ACC112 (cell line): ENCODE results near the gene SLC10A6.

Experiments
- H2AFZ ChIP-seq: fragments of 200-600 bp; sonication (generic); one replicate; pipeline ENCODE4 v1.6.0; 2017; ENCODE audit warnings: antibody characterized with exemption, low read length; ENCODE audit not compliant: unreplicated experiment
- H3K27ac ChIP-seq: fragments of 200-600 bp; sonication (generic); 2 replicates; pipeline ENCODE4 v1.5.1; 2014; ENCODE audit warnings: low read depth, mild to moderate bottlenecking, antibody characterized with exemption, low read length, moderate library complexity
- H3K27me3 ChIP-seq: fragments of 200-600 bp; sonication (generic); 2 replicates; pipeline ENCODE4 v1.6.1; 2014; ENCODE audit warnings: mild to moderate bottlenecking, antibody characterized with exemption, low read length, moderate library complexity, mixed read lengths; ENCODE audit not compliant: insufficient read depth
- H3K36me3 ChIP-seq: fragments of 200-600 bp; sonication (generic); 2 replicates; pipeline ENCODE4 v1.6.1; 2016; ENCODE audit warnings: mild to moderate bottlenecking, antibody characterized with exemption, low read length, moderate library complexity, mixed read lengths; ENCODE audit not compliant: insufficient read depth
- H3K4me1 ChIP-seq: fragments of 200-600 bp; sonication (generic); one replicate; pipeline ENCODE4 v1.6.1; 2016; ENCODE audit warnings: low read length, mixed read lengths; ENCODE audit not compliant: insufficient read depth, unreplicated experiment, control insufficient read depth
- H3K4me3 ChIP-seq: fragments of 200-600 bp; sonication (generic); 2 replicates; pipeline ENCODE4 v1.5.1; 2014; ENCODE audit warnings: mild to moderate bottlenecking, low read depth, low read length
- H3K79me2 ChIP-seq: fragments of 200-600 bp; sonication (generic); one replicate; pipeline ENCODE4 v1.6.0; 2016; ENCODE audit warnings: low read length; ENCODE audit not compliant: control insufficient read depth, unreplicated experiment, insufficient read depth

Gene SLC10A6

DNA sequence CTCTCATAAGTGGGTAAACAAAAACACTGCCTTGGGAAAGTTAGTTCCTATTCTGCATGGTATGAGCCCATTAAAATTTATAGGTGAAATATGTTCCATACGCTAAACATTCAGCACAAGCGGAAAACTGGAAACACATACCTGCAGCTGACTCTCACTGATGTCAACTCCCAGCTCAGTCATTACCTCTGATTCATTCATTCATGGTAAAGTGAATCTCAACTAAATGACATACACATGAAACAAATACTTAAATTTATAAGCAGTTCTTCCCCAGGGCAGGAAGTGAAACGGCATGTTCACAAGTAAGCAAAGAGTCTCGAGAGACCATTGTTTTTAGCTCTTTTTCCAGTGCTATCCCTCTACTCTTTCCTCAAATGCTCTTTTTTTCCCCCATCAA, 1.6 kb downstream of the SLC10A6 start:
- Histone ChIP-seq H3K4me3 (no peak overlapping the region), H2AFZ (no peak overlapping the region)

DNA sequence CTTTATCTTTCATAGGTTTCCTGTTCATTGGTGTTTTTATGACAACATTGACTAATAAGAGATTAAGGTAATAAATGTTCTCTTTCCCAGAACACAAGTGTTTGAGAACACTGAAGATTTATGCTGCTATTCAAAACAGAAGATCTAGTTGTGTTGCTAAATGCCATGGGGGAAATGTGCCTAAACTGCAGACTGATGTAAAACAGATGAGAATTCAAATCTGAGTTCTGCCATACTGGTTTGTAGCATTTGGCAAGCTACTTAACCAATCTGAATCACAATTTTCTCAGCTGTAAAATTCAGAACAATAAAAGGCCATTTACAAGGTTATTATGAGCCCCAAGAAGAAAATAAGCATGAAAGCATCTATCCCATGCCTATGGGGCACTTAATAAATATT, 2.3 kb downstream of the SLC10A6 start:
- Histone ChIP-seq H3K36me3 (no peaks in the 10 kb centered on the region), H3K27ac (no peak overlapping the region), H3K27me3 (peaks cover 8% of the 10 kb centered on the region; the same call in 1 of the 2 replicates), H3K4me1 (no peaks in the 10 kb centered on the region), H2AFZ (no peak overlapping the region), H3K79me2 (no peaks in the 10 kb centered on the region), H3K4me3 (no peak overlapping the region)

More for the DNA sequence above, 1.6 kb downstream of the SLC10A6 start:
- Histone ChIP-seq H3K27ac (no peak overlapping the region), H3K4me1 (no peaks in the 10 kb centered on the region), H3K36me3 (no peaks in the 10 kb centered on the region), H3K79me2 (no peaks in the 10 kb centered on the region), H3K27me3 (peaks cover 8% of the 10 kb centered on the region; the same call in 1 of the 2 replicates)

DNA sequence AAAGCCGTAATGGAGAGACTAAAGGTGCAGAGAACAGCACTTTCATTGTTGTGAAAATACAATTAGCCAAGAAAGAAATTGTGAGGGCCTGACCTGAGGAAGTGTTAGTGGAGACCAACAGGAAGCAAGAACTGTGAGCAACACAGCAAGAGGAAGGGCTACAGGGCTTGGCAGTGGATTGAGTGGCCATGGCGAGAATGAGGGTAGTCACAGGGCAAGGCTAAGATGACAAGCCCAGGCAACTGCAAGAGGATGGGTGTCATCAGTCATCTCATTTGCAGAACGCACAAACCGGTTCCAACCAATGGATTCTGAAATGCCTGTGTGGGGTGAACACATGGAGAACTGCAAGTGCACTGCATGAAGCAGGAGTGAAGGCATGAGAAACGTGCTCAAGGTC, 3.6 kb downstream of the SLC10A6 start:
- no peaks in the 10 kb centered on the region for H3K4me1 ChIP-seq
- H2AFZ ChIP-seq = no peak overlapping the region
- no peaks in the 10 kb centered on the region for H3K36me3 ChIP-seq
- no peaks in the 10 kb centered on the region for H3K79me2 ChIP-seq
- H3K4me3 ChIP-seq = no peak overlapping the region
- peaks cover 8% of the 10 kb centered on the region; the same call in 1 of the 2 replicates for H3K27me3 ChIP-seq
- H3K27ac ChIP-seq = no peak overlapping the region

DNA sequence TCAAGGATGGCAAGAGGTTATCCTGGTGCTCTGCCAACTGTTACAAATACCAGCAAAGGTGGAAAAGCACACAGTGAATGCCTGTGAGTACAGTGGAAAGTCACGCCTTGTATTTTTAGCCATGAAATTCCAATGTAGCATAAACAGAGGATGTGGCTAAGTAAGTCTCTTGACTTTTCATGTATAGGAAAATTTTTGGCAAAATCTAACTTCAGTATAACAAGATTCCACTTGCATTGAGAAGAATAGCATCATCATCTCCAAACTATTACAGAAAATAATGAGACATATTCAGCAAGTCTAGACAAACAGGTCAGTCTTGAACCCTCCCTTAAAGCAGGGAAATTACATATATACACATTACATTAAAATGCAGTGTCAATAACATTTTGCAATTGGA, 7.9 kb downstream of the SLC10A6 start:
- no peak overlapping the region for H3K27ac ChIP-seq
- no peak overlapping the region for H2AFZ ChIP-seq

DNA sequence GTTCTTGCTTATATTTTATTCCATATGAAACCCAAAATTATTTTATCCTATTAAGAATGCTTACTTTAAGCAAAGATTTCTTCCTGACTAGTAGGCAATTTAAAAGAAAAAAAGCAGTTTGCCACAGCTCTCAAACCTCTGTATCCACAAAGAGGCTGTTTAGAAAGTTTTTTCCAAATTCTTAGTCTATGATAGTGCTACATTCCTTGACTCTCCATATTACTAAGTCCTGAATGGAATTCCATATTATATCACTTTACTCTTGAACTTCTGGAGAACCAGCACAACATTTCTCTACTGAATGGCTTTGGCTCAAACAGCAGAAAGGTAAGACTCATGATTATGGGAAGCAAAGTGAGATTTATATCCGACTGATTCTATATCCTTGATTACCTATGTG, 8.3 kb downstream of the SLC10A6 start:
- no peak overlapping the region for H3K27ac ChIP-seq
- H3K27me3 ChIP-seq = no peaks in the 10 kb centered on the region
- no peaks in the 10 kb centered on the region for H3K4me1 ChIP-seq
- H3K4me3 ChIP-seq = no peak overlapping the region
- H2AFZ ChIP-seq = no peak overlapping the region
- no peaks in the 10 kb centered on the region for H3K36me3 ChIP-seq
- H3K79me2 ChIP-seq = no peaks in the 10 kb centered on the region

More for the DNA sequence above, 7.9 kb downstream of the SLC10A6 start:
- Histone ChIP-seq H3K4me3 (no peak overlapping the region), H3K4me1 (no peaks in the 10 kb centered on the region), H3K36me3 (no peaks in the 10 kb centered on the region), H3K27me3 (no peaks in the 10 kb centered on the region), H3K79me2 (no peaks in the 10 kb centered on the region)

DNA sequence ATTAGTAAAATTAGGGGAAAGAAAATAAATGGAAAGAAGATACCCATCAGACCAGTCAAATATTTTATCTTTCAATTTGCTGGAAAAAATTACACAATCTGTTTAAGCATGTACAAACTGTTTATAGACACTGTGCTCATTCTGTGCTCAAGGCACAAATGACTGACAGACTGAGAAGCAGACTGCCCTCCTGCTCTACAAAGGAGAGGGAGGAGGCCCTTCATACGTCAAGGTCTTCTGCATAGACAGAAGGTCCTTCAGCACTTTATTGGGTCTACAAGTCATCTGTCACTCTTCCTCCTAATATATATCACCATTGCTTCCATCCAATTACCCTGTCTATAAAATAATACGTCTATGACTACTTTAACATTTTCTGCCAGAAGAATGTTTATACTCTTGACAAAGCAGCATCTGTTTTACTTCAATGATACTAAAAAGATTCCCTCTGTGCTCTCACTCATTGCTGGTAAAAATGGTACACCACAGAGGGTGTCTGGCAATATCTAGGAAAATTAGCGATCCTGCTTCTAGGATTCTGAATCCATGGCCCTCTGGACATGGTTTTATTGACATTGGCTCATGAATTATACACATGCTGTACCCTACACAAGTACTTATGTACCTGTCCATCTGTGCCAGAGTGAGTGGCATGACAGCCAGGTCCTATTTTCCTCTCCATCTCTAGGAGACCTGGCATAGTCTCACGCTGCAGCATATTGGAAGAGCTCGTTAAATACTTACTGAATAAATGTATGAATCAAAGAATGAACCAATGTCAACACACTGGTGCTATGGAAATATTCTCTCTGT, 11.3 kb downstream of the SLC10A6 start:
- H3K27ac ChIP-seq = no peak overlapping the region

DNA sequence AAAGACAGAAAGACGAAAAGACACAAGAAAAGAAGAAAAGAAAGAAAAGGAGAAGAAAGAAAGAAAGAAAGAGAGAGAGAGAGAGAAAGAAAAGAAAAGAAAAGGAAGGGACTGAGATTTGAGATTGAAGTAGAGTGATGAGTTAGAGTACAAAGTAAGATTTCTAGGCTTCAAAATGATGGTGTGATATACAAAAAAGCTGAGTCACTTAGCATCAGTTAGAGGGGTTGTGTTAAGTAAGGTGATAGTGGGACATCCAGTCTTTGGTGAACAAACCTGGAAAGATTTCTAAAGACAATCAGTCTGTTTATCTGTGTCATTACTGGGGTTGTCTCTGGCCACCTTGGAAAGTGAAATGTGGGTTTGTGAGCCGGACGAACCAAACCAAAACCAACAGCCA, 13.5 kb downstream of the SLC10A6 start:
- no peaks in the 10 kb centered on the region for H3K79me2 ChIP-seq
- no peak overlapping the region for H2AFZ ChIP-seq
- H3K27ac ChIP-seq = no peak overlapping the region
- no peaks in the 10 kb centered on the region for H3K36me3 ChIP-seq
- no peak overlapping the region for H3K4me3 ChIP-seq
- no peaks in the 10 kb centered on the region for H3K27me3 ChIP-seq
- H3K4me1 ChIP-seq = peaks cover 12% of the 10 kb centered on the region

More for the DNA sequence above, 11.3 kb downstream of the SLC10A6 start:
- Histone ChIP-seq H3K4me1 (no peaks in the 10 kb centered on the region), H3K36me3 (no peaks in the 10 kb centered on the region), H3K27me3 (no peaks in the 10 kb centered on the region), H3K4me3 (no peak overlapping the region), H3K79me2 (no peaks in the 10 kb centered on the region), H2AFZ (no peak overlapping the region)

DNA sequence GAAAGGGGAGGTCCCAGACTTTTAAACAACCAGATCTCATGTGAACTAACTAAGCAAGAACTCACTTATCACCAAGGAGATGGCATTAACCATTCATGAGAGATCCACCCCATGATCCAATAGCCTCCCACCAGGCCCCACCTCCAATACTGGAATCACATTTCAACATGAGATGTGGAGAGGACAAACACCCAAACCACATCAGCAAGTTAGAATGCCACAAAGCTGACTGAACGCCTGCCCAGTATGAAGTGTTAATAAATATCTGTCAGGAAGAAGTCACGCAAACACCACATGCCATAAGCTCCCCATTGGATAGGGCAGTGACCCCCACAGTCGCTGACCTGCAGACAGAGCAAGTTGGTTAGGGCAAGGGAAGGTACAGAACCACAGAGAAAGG, 14.3 kb downstream of the SLC10A6 start:
- H3K79me2 ChIP-seq = no peaks in the 10 kb centered on the region
- no peak overlapping the region for H3K4me3 ChIP-seq
- H3K4me1 ChIP-seq = peaks cover 12% of the 10 kb centered on the region
- H3K27ac ChIP-seq = no peak overlapping the region
- no peaks in the 10 kb centered on the region for H3K36me3 ChIP-seq
- H3K27me3 ChIP-seq = no peaks in the 10 kb centered on the region
- no peak overlapping the region for H2AFZ ChIP-seq

DNA sequence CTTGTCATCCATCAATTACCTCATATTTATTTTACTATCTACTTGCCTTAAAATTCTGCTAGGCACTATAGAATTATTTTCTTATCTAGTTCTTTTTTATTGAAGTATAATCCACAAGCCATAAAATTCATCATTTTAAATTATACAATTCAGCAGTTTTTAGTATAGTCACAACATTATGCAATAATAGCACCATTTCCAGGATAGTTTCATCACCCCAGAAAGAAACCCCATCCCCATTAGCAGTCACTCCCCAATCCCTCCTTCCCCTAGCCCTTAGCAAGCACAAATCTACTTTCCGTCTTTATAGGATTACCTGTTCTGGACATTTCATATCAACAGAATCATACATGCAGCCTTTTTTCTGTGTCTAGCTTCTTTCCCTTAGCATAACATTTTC, 15.6 kb downstream of the SLC10A6 start:
- Histone ChIP-seq H2AFZ (no peak overlapping the region), H3K27me3 (no peaks in the 10 kb centered on the region), H3K27ac (no peak overlapping the region)

DNA sequence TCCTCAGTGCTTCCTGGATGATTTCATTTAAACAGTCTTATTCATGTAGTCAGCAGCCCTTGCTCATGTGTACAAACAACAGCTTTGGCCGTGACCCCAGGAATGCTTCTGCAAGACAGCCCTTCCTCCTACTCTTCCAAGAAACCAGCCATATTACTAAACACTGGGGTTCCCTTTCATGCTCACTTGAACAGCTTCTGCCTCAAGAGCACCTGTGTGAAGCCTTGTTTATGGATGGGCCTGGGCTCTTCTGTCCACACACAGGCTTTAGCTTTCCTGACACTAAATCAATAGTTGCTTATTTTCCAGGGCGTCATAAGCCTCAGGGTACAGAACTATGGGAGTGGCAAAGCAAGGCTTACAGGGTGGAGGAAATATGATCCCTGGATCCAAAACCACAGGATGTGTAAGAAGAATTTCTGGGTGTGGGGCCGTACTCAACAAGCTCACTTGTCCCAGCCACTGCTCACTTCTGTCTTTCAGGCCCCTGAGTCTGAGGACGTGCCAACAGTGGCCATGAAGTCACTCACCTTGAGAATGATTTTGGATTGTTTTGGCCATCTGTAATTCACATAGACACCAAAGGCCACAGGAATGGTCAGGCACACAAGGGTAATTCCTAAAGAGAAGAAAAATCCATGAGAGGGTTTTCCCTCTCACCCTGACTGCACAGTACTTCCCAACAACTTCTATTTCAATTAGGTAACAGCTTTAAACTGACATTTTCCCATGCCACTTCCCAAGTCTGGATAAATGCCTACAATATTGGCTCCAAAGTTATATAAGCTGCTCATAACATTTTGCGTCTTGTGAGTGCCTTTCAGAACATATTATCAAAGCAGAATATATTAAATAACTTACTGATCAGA, 17.7 kb downstream of the SLC10A6 start:
- H2AFZ ChIP-seq = peak overlapping the region; percentile 92
- H3K27ac ChIP-seq = peak overlapping the region; percentile 36
- H3K79me2 ChIP-seq = no peaks in the 10 kb centered on the region
- no peaks in the 10 kb centered on the region for H3K36me3 ChIP-seq
- H3K27me3 ChIP-seq = no peaks in the 10 kb centered on the region
- H3K4me1 ChIP-seq = peaks cover 12% of the 10 kb centered on the region
- H3K4me3 ChIP-seq = no peak overlapping the region

More for the DNA sequence above, 15.6 kb downstream of the SLC10A6 start:
- Histone ChIP-seq H3K4me1 (peaks cover 12% of the 10 kb centered on the region), H3K36me3 (no peaks in the 10 kb centered on the region), H3K79me2 (no peaks in the 10 kb centered on the region), H3K4me3 (no peak overlapping the region)
